ENCODE results near the gene ST6GAL1.
A peak's percentile ranks its signal among the peaks of the same experiment; 100 is the strongest.
"Not testable (repeated sequence)": the region's sequence is repeated elsewhere in the genome, so short reads cannot be mapped to it uniquely, and the experiment has no call there.

The ST6GAL1 gene

GRCh38 chr3:186997473-186997939 is 67.2 kb downstream of the ST6GAL1 start:
- no peak for DNase-seq

GRCh38 chr3:186998937-186999368 is 68.6 kb downstream of the ST6GAL1 start:
- DNase-seq = no peak

- DNase-seq = peak; percentile 21
Measured at GRCh38 chr3:187000711-187001151, 70.4 kb downstream of the ST6GAL1 start.

GRCh38 chr3:187002915-187003314 is 72.6 kb downstream of the ST6GAL1 start:
- DNase-seq = no peak

GRCh38 chr3:187005827-187006481 is 75.6 kb downstream of the ST6GAL1 start:
- DNase-seq = peak; percentile 29

GRCh38 chr3:187006864-187007630 is 76.7 kb downstream of the ST6GAL1 start:
- peak; percentile 36 for DNase-seq

- not testable (repeated sequence) for DNase-seq
Measured at GRCh38 chr3:187010382-187010781, 80.1 kb downstream of the ST6GAL1 start.

GRCh38 chr3:187011915-187012314 is 81.6 kb downstream of the ST6GAL1 start:
- DNase-seq = no peak

- DNase-seq = peak; percentile 56
Measured at GRCh38 chr3:187012609-187013051, 82.3 kb downstream of the ST6GAL1 start.

GRCh38 chr3:187013159-187013716 is 82.9 kb downstream of the ST6GAL1 start:
- no peak for DNase-seq

GRCh38 chr3:187014417-187014864 is 84.1 kb downstream of the ST6GAL1 start:
- no peak for DNase-seq

GRCh38 chr3:187015903-187016638 is 85.7 kb downstream of the ST6GAL1 start:
- no peak for DNase-seq

- DNase-seq = no peak
Measured at GRCh38 chr3:187016639-187017345, 86.5 kb downstream of the ST6GAL1 start.

GRCh38 chr3:187017511-187018230 is 87.3 kb downstream of the ST6GAL1 start:
- no peak for DNase-seq

GRCh38 chr3:187019542-187020072 is 89.3 kb downstream of the ST6GAL1 start:
- no peak for DNase-seq

GRCh38 chr3:187020376-187020775 is 90.0 kb downstream of the ST6GAL1 start:
- peak; percentile 46 for DNase-seq

- DNase-seq = no peak
Measured at GRCh38 chr3:187021748-187022402, 91.5 kb downstream of the ST6GAL1 start.

GRCh38 chr3:187022403-187023029 is 92.2 kb downstream of the ST6GAL1 start:
- DNase-seq = no peak

GRCh38 chr3:187023340-187023739 is 93.0 kb downstream of the ST6GAL1 start:
- not testable (repeated sequence) for DNase-seq
